ENCODE data around the gene MYO5A.

GRCh38 chr15:52495125-52495524 is 33.6 kb downstream of the MYO5A start:
- TF ChIP-seq CTCF (IDR thresholded peaks at IDR 0.05) (no peak), POLR2A (IDR thresholded peaks at IDR 0.05) (no peak)
